ENCODE data around the gene FTCDNL1.

FTCDNL1 gene

GRCh38 chr2:199797431-199798403 is 53.3 kb downstream of the FTCDNL1 start:
- TF ChIP-seq CTCF (IDR thresholded peaks at IDR 0.05): no peak
- DNase-seq (ENCODE audit: low spot score): no peak
- H3K4me3 ChIP-seq: no peak overlapping the region
- no peak overlapping the region for H3K27ac ChIP-seq

GRCh38 chr2:199792381-199792780 is 58.6 kb downstream of the FTCDNL1 start:
- Histone ChIP-seq H3K4me3 (no peak overlapping the region), H3K27ac (no peak overlapping the region)
- no peak for TF ChIP-seq CTCF (IDR thresholded peaks at IDR 0.05)
- no peak for DNase-seq (ENCODE audit: low spot score)

- no peak for TF ChIP-seq CTCF (IDR thresholded peaks at IDR 0.05)
- H3K4me3 ChIP-seq: no peak overlapping the region
- no peak for DNase-seq (ENCODE audit: low spot score)
- H3K27ac ChIP-seq: no peak overlapping the region
These were observed 59.7 kb downstream of the FTCDNL1 start for GRCh38 chr2:199791326-199791725.

- H3K27ac ChIP-seq: no peak overlapping the region
- no peak for TF ChIP-seq CTCF (IDR thresholded peaks at IDR 0.05)
- H3K4me3 ChIP-seq: no peak overlapping the region
- no peak for DNase-seq (ENCODE audit: low spot score)
These were observed 66.5 kb downstream of the FTCDNL1 start for GRCh38 chr2:199784512-199784911.

GRCh38 chr2:199779589-199779988 is 71.4 kb downstream of the FTCDNL1 start:
- Histone ChIP-seq H3K27ac (no peak overlapping the region), H3K4me3 (no peak overlapping the region)
- DNase-seq (ENCODE audit: low spot score): no peak
- no peak for TF ChIP-seq CTCF (IDR thresholded peaks at IDR 0.05)

DNA sequence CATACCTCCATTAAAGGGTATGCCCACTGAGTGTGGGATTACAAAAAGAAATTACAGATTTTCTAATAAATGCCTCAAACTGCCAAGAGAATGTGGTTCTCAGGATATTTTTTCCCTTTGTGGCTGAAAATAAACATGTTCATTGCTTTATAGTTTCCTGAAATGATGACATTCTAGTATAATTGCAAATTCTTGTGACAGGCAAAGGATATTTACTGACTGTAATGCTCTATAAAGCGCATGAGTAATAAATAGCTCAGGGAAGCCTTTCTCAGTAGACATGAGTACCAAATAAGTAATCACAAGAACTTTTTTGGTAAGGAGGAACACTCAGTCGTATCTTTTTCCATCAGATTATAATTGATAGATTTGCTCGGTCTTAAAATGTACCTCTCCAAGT is 72.3 kb downstream of the FTCDNL1 start:
- H3K4me3 ChIP-seq: no peak overlapping the region

More for the DNA sequence above, 72.3 kb downstream of the FTCDNL1 start:
- no peak for TF ChIP-seq CTCF (IDR thresholded peaks at IDR 0.05)
- no peak for DNase-seq (ENCODE audit: low spot score)
- H3K27ac ChIP-seq: no peak overlapping the region
